ENCODE data around the gene IWS1.

IWS1 gene

GRCh38 chr2:127498386-127498785 is 27.9 kb downstream of the IWS1 start:
- no peak for DNase-seq (ENCODE audit: low read depth in 2 of 2)

GRCh38 chr2:127490283-127490682 is 36.0 kb downstream of the IWS1 start:
- DNase-seq (ENCODE audit: low read depth in 2 of 2) = no peak

GRCh38 chr2:127486247-127487058 is 39.8 kb downstream of the IWS1 start:
- no peak for DNase-seq (ENCODE audit: low read depth in 2 of 2)

- DNase-seq (ENCODE audit: low read depth in 2 of 2) = no peak
Observed at GRCh38 chr2:127485694-127486071, 40.6 kb downstream of the IWS1 start.

GRCh38 chr2:127485051-127485693 is 41.1 kb downstream of the IWS1 start:
- DNase-seq (ENCODE audit: low read depth in 2 of 2) = no peak

GRCh38 chr2:127482031-127482430 is 44.3 kb downstream of the IWS1 start:
- DNase-seq (ENCODE audit: low read depth in 2 of 2) = no peak

- no peak for DNase-seq (ENCODE audit: low read depth in 2 of 2)
Observed at GRCh38 chr2:127479866-127480743, 46.2 kb downstream of the IWS1 start.

- no peak for DNase-seq (ENCODE audit: low read depth in 2 of 2)
Observed at GRCh38 chr2:127479219-127479825, 47.0 kb downstream of the IWS1 start.

- no peak for DNase-seq (ENCODE audit: low read depth in 2 of 2)
Observed at GRCh38 chr2:127475788-127476187, 50.5 kb downstream of the IWS1 start.

- DNase-seq (ENCODE audit: low read depth in 2 of 2) = no peak
Observed at GRCh38 chr2:127472268-127472667, 54.0 kb downstream of the IWS1 start.

GRCh38 chr2:127471286-127471988 is 54.9 kb downstream of the IWS1 start:
- no peak for DNase-seq (ENCODE audit: low read depth in 2 of 2)

- DNase-seq (ENCODE audit: low read depth in 2 of 2) = no peak
Observed at GRCh38 chr2:127469974-127470373, 56.3 kb downstream of the IWS1 start.

- no peak for DNase-seq (ENCODE audit: low read depth in 2 of 2)
Observed at GRCh38 chr2:127469051-127469450, 57.2 kb downstream of the IWS1 start.

GRCh38 chr2:127465258-127465657 is 61.0 kb downstream of the IWS1 start:
- no peak for DNase-seq (ENCODE audit: low read depth in 2 of 2)

- DNase-seq (ENCODE audit: low read depth in 2 of 2) = no peak
Observed at GRCh38 chr2:127464470-127465257, 61.6 kb downstream of the IWS1 start.

GRCh38 chr2:127463155-127463991 is 62.9 kb downstream of the IWS1 start:
- no peak for DNase-seq (ENCODE audit: low read depth in 2 of 2)

- DNase-seq (ENCODE audit: low read depth in 2 of 2) = no peak
Observed at GRCh38 chr2:127462461-127462860, 63.8 kb downstream of the IWS1 start.

- DNase-seq (ENCODE audit: low read depth in 2 of 2) = no peak
Observed at GRCh38 chr2:127456960-127457359, 69.3 kb downstream of the IWS1 start.
